DND-41 (cell line): ENCODE results near the gene SLC39A8.

ENCODE experiments used
- EZH2 ChIP-seq: IDR thresholded peaks from 3 replicates; pipeline ENCODE4 v1.6.1; 2012; ENCODE audit warnings: borderline replicate concordance, low read depth, mild to moderate bottlenecking, moderate library complexity, low read length, inconsistent platforms; ENCODE audit not compliant: severe bottlenecking
- TF ChIP-seq, protein P1 (sequence below): IDR thresholded peaks from 2 replicates; pipeline ENCODE4 v1.5.1; 2012; ENCODE audit warnings: borderline replicate concordance, low read length, moderate library complexity, mild to moderate bottlenecking; ENCODE audit not compliant: poor library complexity, severe bottlenecking; ENCODE audit errors: extremely low read depth

DNA sequence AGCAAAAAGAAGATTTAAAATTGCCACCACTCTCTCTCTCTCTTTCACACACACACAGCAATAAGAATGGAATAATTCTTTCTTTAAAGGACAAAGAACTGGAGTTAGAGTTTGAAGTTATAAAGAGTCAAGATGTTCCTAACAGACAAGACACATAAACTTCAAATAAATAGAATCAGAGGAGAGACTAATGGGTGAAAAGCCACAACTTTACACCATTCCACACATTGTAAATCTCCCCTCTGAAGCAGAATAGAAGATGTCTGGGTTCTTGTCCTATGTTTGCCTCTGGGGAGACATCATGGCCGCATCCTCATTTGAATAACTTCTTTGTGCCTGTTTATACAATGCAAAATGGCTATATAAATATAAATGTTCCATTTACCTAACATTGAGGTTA lies 39.6 kb downstream of the SLC39A8 start:
- TF ChIP-seq, protein P1, sequence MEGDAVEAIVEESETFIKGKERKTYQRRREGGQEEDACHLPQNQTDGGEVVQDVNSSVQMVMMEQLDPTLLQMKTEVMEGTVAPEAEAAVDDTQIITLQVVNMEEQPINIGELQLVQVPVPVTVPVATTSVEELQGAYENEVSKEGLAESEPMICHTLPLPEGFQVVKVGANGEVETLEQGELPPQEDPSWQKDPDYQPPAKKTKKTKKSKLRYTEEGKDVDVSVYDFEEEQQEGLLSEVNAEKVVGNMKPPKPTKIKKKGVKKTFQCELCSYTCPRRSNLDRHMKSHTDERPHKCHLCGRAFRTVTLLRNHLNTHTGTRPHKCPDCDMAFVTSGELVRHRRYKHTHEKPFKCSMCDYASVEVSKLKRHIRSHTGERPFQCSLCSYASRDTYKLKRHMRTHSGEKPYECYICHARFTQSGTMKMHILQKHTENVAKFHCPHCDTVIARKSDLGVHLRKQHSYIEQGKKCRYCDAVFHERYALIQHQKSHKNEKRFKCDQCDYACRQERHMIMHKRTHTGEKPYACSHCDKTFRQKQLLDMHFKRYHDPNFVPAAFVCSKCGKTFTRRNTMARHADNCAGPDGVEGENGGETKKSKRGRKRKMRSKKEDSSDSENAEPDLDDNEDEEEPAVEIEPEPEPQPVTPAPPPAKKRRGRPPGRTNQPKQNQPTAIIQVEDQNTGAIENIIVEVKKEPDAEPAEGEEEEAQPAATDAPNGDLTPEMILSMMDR = no peak
- no peak for TF ChIP-seq EZH2
